H1 (cell line): ENCODE data around the gene ITGA11. TPM values are rescaled to one million over a fixed set of nuclear protein-coding genes. Genes with fewer than 3 reads are reported as not detected.

Experiments used
- polyA plus RNA-seq, 7 experiments: library from polyadenylated mRNA; depleted of rRNA in 3 of 7; stranded (reverse) in 5 of 7; unstranded in 2 of 7; fragments of >200 nt in 5 of 7; fragments of 200-250 nt in 2 of 7; gene quantifications; 1 replicate in 5 of 7; 2 replicates in 1 of 7; 4 replicates in 1 of 7; pipeline versions ENCODE4 v1.2.1 to v1.2.3, GENCODE V29; 2011 to 2013; ENCODE audit warnings: missing spikeins in 2 of 7, mixed read lengths in 2 of 7
- total RNA-seq: library from RNA; stranded (reverse); fragmentation: NEBNext Ultra II Directional; extraction: Animal tissue kit (Norgen Biotek cat#: 25700); gene quantifications from 2 replicates; pipeline ENCODE4 v1.2.1, GENCODE V29; 2021
- TF ChIP-seq, protein P1 (sequence below): fragments of 300-600 bp; sonication (generic); IDR thresholded peaks from 2 replicates; pipeline ENCODE4 v1.7.1; 2012; ENCODE audit warnings: low read length, moderate library complexity, mild to moderate bottlenecking, inconsistent platforms; ENCODE audit not compliant: insufficient replicate concordance

The ITGA11 gene
- total and polyA plus RNA-seq, 2 of the 8 experiments (the other 6 are each of a cell fraction or from before 2014, with no cell fraction given): 0.05 to 0.06 TPM

DNA sequence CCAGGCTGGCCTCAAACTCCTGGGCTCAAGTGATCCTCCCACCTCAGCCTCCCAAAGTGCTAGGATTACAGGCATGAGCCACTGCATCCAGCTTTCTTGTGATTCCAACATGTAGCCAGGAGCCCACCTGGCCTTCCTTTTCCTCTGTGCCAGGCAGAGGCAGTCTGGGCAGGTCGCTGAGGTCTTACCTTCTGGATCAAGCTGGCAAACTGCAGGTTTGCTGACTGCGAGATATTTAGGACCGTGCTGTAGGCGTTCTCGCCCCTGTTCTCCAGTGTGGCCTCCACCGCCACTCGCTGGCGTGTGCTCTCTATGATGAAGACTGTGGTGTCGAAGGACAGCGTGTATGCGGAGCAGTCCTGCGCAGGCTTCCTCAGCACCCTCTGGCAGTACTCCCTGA, 112.0 kb downstream of the ITGA11 start (continued):
- TF ChIP-seq, protein P1, sequence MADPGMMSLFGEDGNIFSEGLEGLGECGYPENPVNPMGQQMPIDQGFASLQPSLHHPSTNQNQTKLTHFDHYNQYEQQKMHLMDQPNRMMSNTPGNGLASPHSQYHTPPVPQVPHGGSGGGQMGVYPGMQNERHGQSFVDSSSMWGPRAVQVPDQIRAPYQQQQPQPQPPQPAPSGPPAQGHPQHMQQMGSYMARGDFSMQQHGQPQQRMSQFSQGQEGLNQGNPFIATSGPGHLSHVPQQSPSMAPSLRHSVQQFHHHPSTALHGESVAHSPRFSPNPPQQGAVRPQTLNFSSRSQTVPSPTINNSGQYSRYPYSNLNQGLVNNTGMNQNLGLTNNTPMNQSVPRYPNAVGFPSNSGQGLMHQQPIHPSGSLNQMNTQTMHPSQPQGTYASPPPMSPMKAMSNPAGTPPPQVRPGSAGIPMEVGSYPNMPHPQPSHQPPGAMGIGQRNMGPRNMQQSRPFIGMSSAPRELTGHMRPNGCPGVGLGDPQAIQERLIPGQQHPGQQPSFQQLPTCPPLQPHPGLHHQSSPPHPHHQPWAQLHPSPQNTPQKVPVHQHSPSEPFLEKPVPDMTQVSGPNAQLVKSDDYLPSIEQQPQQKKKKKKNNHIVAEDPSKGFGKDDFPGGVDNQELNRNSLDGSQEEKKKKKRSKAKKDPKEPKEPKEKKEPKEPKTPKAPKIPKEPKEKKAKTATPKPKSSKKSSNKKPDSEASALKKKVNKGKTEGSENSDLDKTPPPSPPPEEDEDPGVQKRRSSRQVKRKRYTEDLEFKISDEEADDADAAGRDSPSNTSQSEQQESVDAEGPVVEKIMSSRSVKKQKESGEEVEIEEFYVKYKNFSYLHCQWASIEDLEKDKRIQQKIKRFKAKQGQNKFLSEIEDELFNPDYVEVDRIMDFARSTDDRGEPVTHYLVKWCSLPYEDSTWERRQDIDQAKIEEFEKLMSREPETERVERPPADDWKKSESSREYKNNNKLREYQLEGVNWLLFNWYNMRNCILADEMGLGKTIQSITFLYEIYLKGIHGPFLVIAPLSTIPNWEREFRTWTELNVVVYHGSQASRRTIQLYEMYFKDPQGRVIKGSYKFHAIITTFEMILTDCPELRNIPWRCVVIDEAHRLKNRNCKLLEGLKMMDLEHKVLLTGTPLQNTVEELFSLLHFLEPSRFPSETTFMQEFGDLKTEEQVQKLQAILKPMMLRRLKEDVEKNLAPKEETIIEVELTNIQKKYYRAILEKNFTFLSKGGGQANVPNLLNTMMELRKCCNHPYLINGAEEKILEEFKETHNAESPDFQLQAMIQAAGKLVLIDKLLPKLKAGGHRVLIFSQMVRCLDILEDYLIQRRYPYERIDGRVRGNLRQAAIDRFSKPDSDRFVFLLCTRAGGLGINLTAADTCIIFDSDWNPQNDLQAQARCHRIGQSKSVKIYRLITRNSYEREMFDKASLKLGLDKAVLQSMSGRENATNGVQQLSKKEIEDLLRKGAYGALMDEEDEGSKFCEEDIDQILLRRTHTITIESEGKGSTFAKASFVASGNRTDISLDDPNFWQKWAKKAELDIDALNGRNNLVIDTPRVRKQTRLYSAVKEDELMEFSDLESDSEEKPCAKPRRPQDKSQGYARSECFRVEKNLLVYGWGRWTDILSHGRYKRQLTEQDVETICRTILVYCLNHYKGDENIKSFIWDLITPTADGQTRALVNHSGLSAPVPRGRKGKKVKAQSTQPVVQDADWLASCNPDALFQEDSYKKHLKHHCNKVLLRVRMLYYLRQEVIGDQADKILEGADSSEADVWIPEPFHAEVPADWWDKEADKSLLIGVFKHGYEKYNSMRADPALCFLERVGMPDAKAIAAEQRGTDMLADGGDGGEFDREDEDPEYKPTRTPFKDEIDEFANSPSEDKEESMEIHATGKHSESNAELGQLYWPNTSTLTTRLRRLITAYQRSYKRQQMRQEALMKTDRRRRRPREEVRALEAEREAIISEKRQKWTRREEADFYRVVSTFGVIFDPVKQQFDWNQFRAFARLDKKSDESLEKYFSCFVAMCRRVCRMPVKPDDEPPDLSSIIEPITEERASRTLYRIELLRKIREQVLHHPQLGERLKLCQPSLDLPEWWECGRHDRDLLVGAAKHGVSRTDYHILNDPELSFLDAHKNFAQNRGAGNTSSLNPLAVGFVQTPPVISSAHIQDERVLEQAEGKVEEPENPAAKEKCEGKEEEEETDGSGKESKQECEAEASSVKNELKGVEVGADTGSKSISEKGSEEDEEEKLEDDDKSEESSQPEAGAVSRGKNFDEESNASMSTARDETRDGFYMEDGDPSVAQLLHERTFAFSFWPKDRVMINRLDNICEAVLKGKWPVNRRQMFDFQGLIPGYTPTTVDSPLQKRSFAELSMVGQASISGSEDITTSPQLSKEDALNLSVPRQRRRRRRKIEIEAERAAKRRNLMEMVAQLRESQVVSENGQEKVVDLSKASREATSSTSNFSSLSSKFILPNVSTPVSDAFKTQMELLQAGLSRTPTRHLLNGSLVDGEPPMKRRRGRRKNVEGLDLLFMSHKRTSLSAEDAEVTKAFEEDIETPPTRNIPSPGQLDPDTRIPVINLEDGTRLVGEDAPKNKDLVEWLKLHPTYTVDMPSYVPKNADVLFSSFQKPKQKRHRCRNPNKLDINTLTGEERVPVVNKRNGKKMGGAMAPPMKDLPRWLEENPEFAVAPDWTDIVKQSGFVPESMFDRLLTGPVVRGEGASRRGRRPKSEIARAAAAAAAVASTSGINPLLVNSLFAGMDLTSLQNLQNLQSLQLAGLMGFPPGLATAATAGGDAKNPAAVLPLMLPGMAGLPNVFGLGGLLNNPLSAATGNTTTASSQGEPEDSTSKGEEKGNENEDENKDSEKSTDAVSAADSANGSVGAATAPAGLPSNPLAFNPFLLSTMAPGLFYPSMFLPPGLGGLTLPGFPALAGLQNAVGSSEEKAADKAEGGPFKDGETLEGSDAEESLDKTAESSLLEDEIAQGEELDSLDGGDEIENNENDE: no peak
